A673 (cell line): ENCODE results near the gene THOP1.

Source experiments
- EZH2 ChIP-seq: fragments of 200-600 bp; sonication (generic); IDR thresholded peaks from 2 replicates; pipeline ENCODE4 v1.6.1; 2017; ENCODE audit warnings: borderline replicate concordance, low read depth, mild to moderate bottlenecking, mixed read lengths, antibody characterized with exemption, low read length; ENCODE audit not compliant: poor library complexity, severe bottlenecking
- TF ChIP-seq, protein P1 (sequence below): fragments of 300-800, 200-600 bp; sonication (generic); conservative IDR thresholded peaks from 2 replicates; pipeline ENCODE4 v1.5.1; 2017; ENCODE audit warnings: low read depth, mild to moderate bottlenecking, antibody characterized with exemption, low read length, moderate library complexity, mixed read lengths

DNA sequence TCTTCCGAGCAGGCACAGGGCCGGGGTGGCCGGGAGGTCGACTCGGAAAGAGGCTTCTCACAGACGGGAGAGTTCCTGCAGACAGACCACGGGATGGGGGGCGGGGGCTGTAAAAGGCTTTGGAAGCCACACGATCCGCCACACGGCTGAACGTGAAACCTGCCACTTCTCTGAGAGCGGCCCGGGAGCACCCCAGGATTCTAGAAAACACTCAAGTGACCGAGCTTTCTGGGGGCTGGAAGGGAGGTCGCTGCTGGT lies 29.9 kb upstream of the THOP1 start:
- no peak for TF ChIP-seq EZH2
- TF ChIP-seq, protein P1, sequence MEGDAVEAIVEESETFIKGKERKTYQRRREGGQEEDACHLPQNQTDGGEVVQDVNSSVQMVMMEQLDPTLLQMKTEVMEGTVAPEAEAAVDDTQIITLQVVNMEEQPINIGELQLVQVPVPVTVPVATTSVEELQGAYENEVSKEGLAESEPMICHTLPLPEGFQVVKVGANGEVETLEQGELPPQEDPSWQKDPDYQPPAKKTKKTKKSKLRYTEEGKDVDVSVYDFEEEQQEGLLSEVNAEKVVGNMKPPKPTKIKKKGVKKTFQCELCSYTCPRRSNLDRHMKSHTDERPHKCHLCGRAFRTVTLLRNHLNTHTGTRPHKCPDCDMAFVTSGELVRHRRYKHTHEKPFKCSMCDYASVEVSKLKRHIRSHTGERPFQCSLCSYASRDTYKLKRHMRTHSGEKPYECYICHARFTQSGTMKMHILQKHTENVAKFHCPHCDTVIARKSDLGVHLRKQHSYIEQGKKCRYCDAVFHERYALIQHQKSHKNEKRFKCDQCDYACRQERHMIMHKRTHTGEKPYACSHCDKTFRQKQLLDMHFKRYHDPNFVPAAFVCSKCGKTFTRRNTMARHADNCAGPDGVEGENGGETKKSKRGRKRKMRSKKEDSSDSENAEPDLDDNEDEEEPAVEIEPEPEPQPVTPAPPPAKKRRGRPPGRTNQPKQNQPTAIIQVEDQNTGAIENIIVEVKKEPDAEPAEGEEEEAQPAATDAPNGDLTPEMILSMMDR, result no peak
